NB4 (cell line): ENCODE measurements around the gene CPNE4.

ENCODE experiments used
- CTCF ChIP-seq: IDR thresholded peaks from one replicate; pipeline ENCODE4 v1.5.1; 2012; ENCODE audit warnings: low read depth, low read length
- POLR2A ChIP-seq: IDR thresholded peaks from 2 replicates; pipeline ENCODE4 v1.6.1; 2011; ENCODE audit warnings: mild to moderate bottlenecking; ENCODE audit not compliant: insufficient read length; ENCODE audit errors: extremely low read depth

GRCh38 chr3:131840156-131840797 lies 194.5 kb downstream of the CPNE4 start:
- TF ChIP-seq CTCF (no peak), POLR2A (no peak)
